HG03159 (cell line): ENCODE results near the gene KDR.

Source experiments
- ATAC-seq: cut with Tn5 transposase; IDR thresholded peaks from one replicate; pipeline ENCODE4 v1.9.1; 2021; ENCODE audit warnings: mild to moderate bottlenecking, moderate library complexity; ENCODE audit not compliant: unreplicated experiment

Gene KDR

GRCh38 chr4:55124322-55125076 lies 896 bp downstream of the KDR start:
- no peak for ATAC-seq

GRCh38 chr4:55123791-55124190 lies 1.6 kb downstream of the KDR start:
- ATAC-seq: no peak

- no peak for ATAC-seq
Observed at GRCh38 chr4:55122235-55122634, 3.2 kb downstream of the KDR start.

- no peak for ATAC-seq
Observed at GRCh38 chr4:55121246-55121645, 4.1 kb downstream of the KDR start.

GRCh38 chr4:55118397-55118796 lies 7.0 kb downstream of the KDR start:
- ATAC-seq: no peak

GRCh38 chr4:55117511-55117910 lies 7.9 kb downstream of the KDR start:
- no peak for ATAC-seq

- no peak for ATAC-seq
Observed at GRCh38 chr4:55116450-55116849, 8.9 kb downstream of the KDR start.

GRCh38 chr4:55111601-55112000 lies 13.8 kb downstream of the KDR start:
- ATAC-seq: no peak

- ATAC-seq: no peak
Observed at GRCh38 chr4:55110131-55110530, 15.3 kb downstream of the KDR start.

GRCh38 chr4:55107054-55107453 lies 18.3 kb downstream of the KDR start:
- ATAC-seq: no peak

- ATAC-seq: no peak
Observed at GRCh38 chr4:55103224-55103623, 22.2 kb downstream of the KDR start.

GRCh38 chr4:55099816-55100215 lies 25.6 kb downstream of the KDR start:
- no peak for ATAC-seq

- ATAC-seq: no peak
Observed at GRCh38 chr4:55098456-55099204, 26.8 kb downstream of the KDR start.

- ATAC-seq: no peak
Observed at GRCh38 chr4:55096619-55097018, 28.8 kb downstream of the KDR start.

GRCh38 chr4:55096045-55096444 lies 29.4 kb downstream of the KDR start:
- ATAC-seq: no peak

GRCh38 chr4:55092504-55092903 lies 32.9 kb downstream of the KDR start:
- no peak for ATAC-seq

GRCh38 chr4:55089916-55090315 lies 35.5 kb downstream of the KDR start:
- no peak for ATAC-seq

- ATAC-seq: no peak
Observed at GRCh38 chr4:55087913-55088260, 37.5 kb downstream of the KDR start.

GRCh38 chr4:55087009-55087912 lies 38.1 kb downstream of the KDR start:
- ATAC-seq: no peak

- no peak for ATAC-seq
Observed at GRCh38 chr4:55086578-55086977, 38.8 kb downstream of the KDR start.

- ATAC-seq: no peak
Observed at GRCh38 chr4:55083735-55084134, 41.7 kb downstream of the KDR start.

GRCh38 chr4:55082756-55083155 lies 42.6 kb downstream of the KDR start:
- ATAC-seq: no peak
